ENCODE data around the gene IL17RA.
A peak's percentile ranks its signal among the peaks of the same experiment; 100 is the strongest.
"Not testable (repeated sequence)": the region's sequence is repeated elsewhere in the genome, so short reads cannot be mapped to it uniquely, and the experiment has no call there.

IL17RA gene

GRCh38 chr22:17120711-17121232 lies 36.0 kb downstream of the IL17RA start:
- DNase-seq (ENCODE audit: low spot score) = peak; percentile 40

GRCh38 chr22:17121233-17122195 lies 36.7 kb downstream of the IL17RA start, which contains the start of gene TMEM121B:
Gene TMEM121B (minus strand): TSS chr22:17121360. CDS start chr22:17121127, 233 bp downstream.
- peak; percentile 68 for DNase-seq (ENCODE audit: low spot score)

DNA sequence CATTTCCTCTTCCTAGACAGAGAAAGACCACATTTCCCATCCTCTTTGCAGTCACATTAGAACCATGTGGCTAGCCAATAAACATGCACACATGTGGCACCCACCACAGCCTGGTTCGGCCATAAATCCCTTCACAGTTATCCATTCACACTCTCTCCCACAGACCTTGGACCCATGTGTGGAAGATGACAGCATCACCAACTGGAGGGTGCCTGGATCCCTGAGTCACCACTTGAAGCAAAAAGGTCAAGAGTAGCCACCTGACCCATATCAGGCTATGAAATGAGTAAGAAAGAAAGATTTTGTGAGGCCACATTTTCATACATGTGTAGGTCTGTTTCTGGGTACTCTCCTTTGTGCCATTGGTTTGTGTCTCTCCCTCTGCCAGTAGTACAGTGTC lies 45.4 kb downstream of the IL17RA start:
- no peak for DNase-seq (ENCODE audit: low spot score)

- DNase-seq (ENCODE audit: low spot score) = no peak
Observed at GRCh38 chr22:17131686-17132085, 46.9 kb downstream of the IL17RA start.

GRCh38 chr22:17132112-17132511 lies 47.3 kb downstream of the IL17RA start:
- no peak for DNase-seq (ENCODE audit: low spot score)

DNA sequence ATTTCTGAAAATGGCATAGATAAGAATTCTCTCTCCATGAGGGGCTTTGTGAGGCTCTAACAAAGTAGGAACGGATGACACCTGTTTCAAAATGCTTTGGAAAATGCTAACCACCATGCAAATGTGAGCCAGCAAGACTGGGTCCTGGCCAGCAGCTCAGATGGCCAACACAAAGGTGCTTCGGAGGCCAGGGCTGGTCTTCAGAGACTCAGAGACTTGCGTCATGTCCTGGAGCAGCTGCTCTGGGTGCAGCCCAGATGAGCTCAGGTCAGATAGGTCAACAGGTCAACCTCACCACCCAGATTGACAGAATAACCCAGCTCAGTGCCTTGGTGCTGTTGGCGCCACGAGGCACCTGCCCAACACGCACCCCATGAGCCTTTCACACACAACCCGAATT lies 48.3 kb downstream of the IL17RA start:
- DNase-seq (ENCODE audit: low spot score) = no peak

GRCh38 chr22:17135153-17135760 lies 50.5 kb downstream of the IL17RA start:
- no peak for DNase-seq (ENCODE audit: low spot score)

DNA sequence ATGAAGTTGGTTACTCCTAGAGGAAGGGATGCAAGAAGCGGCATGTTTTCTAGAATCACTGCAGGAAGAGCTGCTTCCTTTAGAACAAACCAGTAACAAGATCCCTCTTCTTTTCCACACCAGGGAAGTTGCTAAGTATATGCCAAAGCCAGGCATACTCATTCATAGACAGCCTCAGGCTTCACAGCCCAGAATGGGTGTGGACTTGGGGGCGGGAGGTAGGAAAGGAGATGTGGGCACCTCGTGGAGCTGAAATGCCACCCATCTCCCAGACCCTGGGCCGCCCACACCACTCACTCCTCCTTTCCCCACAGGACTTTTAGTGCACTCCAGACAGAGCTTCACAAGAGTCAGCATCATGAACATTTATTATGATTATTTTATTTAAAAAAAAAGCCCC lies 52.4 kb downstream of the IL17RA start:
- no peak for DNase-seq (ENCODE audit: low spot score)

GRCh38 chr22:17137861-17138425 lies 53.1 kb downstream of the IL17RA start:
- DNase-seq (ENCODE audit: low spot score) = no peak

GRCh38 chr22:17138513-17138912 lies 53.7 kb downstream of the IL17RA start:
- no peak for DNase-seq (ENCODE audit: low spot score)

DNA sequence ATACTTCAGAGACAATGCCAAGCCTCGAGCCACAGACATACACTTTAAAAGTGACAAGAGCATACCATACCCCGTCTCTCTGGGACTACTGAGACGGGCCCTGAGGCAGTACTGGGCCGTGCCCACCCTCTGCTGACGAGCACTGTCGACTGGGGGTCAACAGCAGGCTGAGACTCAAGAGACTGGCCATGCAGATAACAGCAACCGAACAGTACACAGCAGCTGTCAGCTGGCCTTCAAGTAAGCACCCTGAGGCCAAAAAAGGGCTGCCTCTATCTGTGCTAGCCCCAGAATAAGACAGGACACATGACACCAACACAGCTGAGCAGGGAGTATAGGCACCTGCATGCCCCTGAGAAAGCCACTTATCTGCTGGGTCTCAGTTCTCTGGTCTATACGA lies 55.2 kb downstream of the IL17RA start:
- no peak for DNase-seq (ENCODE audit: low spot score)

DNA sequence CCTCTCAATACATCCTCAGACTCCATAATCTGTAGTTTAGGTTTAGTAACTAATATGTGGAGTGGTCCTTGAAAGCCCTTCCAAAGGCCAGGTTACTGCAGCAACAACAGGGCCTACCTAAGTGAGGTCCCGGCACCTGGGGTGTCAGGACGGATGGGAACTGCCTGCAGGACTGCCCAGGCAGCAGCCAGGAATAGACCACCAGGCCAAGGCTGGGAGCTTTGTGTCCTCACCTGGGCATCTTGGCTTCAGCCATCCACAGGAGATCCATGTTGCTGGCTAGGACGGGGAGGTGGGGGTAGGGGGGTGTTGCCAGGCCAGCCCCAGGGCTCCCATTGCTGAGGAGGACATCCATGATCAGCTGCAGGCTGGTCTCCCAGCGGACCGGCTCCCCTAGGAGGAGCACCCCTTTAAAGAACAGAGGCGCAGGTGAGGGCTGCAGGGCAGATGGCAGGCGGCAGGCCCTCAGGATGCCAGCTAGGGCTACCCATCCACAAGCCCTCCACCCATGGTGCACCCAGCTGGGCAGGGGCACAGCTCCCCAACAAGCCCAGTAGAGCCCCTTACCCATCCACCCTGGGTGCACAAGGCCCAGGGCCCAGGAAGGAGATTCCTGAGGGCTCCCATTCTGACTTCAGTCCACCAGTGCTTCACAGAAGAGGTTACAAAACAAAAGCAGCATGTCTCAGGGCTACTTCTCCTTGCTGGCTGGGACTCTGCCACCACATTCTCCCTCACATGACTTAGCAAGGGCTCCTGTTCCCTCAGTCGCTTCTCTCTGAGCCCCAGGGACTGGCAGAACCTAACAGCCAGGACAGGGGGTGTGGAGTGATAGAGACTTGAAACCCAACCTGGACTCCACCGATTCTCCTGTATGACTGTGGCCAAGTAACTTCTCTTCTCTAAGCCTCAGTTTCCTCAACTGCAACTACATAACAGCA lies 56.3 kb downstream of the IL17RA start:
- DNase-seq (ENCODE audit: low spot score) = no peak

GRCh38 chr22:17143101-17143500 lies 58.3 kb downstream of the IL17RA start:
- DNase-seq (ENCODE audit: low spot score) = no peak

GRCh38 chr22:17143826-17144225 lies 59.0 kb downstream of the IL17RA start:
- DNase-seq (ENCODE audit: low spot score) = no peak

DNA sequence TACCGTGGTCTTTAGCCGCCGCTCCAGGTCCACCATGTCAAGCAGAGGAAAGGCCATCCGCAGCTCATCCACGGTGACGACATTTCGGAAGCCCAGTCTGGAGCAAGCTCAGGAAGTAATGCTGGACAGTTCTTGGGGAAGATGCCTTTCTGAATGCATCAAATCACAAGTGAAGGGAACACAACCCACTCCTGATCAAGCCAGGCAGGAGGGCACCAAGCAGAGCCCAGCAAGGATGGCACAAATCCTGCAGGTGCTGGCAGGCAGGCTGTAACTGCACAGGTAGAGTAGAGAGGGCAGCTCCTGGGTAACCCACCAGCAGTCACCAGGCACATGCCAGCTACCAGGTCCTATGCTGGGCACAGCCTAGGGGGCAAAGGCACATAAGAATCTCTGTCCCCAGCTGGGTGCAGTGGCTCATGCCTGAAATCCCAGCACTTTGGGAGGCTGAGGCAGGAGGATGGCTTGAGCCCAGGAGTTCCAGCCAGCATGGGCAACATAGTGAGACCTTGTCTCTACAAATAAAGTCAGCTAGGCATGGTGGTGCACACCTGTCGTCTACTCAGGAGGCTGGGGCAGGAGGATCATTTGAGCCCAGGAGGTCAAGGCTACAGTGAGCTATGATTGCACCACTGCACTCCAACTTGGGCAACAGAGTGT lies 60.4 kb downstream of the IL17RA start:
- DNase-seq (ENCODE audit: low spot score) = no peak

- DNase-seq (ENCODE audit: low spot score) = not testable (repeated sequence)
Observed at GRCh38 chr22:17147458-17147857, 62.7 kb downstream of the IL17RA start.

DNA sequence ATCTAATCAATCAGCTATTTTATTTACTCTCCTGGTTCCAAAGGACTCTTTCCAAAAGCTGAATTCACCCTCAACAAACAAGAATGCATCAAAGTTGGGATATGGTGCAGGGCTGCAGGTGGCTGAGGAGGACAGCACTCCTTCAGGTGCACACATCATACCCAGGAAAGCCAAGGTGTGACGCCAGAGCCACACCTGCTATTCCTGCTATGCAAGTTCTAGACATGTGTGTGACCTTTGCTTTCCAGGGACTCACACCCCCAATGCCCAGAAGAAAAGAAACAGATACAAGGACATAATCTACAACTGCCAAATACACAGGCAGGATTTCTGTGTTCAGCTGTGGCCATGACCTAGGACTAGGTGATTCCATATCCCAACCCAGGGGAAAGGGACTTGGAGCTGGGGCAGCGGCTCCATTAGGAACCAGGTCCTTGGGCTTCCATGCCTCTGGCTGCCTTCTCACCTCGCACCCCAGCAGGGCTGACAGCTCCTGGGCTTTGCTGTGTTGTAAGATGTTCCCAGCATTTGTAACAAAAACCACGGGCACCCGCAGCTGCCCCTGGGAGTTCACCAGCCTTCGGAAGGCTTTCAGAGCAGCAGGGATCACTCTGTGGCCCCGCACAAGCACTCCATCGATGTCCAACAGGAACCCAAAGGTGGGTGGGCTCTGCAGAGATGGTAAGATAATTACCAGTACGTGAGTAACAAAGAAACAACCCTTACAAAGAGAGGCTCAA lies 64.4 kb downstream of the IL17RA start:
- no peak for DNase-seq (ENCODE audit: low spot score)

DNA sequence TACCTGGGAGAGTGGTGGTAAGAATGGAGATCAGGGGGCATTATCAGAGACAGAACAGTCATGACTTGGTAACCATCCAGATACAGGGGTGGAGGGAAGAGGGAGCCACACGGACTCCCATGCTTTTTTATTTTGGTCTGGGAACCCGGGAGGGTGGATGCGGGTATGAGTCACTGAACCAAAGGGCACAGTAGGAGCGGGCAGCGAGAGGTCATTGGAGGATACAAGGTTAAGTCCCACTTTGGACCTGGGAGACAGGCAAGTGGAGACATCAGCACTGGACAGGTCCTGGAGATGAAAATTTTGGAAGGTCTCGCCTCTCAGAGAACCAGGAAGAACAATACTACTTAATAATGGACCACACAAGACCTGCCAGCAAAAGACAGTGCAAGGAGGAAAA lies 67.5 kb downstream of the IL17RA start:
- DNase-seq (ENCODE audit: low spot score) = no peak

GRCh38 chr22:17152971-17153370 lies 68.2 kb downstream of the IL17RA start:
- DNase-seq (ENCODE audit: low spot score) = no peak

DNA sequence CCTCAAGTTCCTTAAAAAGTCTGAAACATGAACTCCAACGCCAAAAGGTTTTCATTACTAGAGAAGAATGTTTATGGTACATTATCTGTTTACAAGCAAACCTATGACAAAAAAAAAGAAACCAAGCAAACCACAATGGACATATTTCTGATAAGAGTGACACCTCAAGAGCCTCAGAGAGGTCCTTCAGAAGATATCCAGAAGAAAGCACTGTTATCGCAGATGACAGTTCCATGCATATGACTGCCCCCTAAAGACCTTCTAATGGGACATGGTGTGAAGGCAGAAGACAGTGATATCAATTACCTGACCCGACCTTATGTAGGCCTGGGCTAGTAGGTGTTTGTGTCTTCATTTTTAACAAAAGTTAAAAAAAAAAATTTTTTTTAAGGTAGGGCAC lies 71.1 kb downstream of the IL17RA start:
- DNase-seq (ENCODE audit: low spot score) = no peak

Data from AG20443 (cell line).